Natural killer cell (primary cell): ENCODE measurements around the gene RAB27B. TPM values are rescaled to one million over a fixed set of nuclear protein-coding genes. Genes with fewer than 3 reads are reported as not detected.
"Not testable (repeated sequence)": the region's sequence is repeated elsewhere in the genome, so short reads cannot be mapped to it uniquely, and the experiment has no call there.

ENCODE experiments used
- ATAC-seq, 3 donors: fragments of 150-1000 bp in 2 of 3; fragments of 200-7000 bp in 1 of 3; cut with Tn5 transposase; 1 replicate in 1 of 3; 2 replicates in 2 of 3; pipeline ENCODE4 v1.10.0; 2021; ENCODE audit warnings: mild to moderate bottlenecking in 2 of 3, moderate library complexity in 2 of 3
- DNase-seq, 2 donors: peaks; one replicate each; pipeline versions ENCODE4 v3.0.0 to v3.0.0-alpha.2; 2013 to 2021; ENCODE audit warnings: mixed read lengths in 1 of 2
- H3K27ac ChIP-seq: one replicate; pipeline ENCODE4 v1.5.1; 2013; ENCODE audit warnings: mild to moderate bottlenecking, low read length
- H3K27me3 ChIP-seq: one replicate; pipeline ENCODE4 v1.6.1; 2013; ENCODE audit warnings: low read length; ENCODE audit not compliant: control insufficient read depth, insufficient read depth
- H3K36me3 ChIP-seq: one replicate; pipeline ENCODE4 v1.6.1; 2013; ENCODE audit warnings: low read length; ENCODE audit not compliant: control insufficient read depth, insufficient read depth
- H3K4me1 ChIP-seq: one replicate; pipeline ENCODE4 v1.6.1; 2013; ENCODE audit warnings: low read length; ENCODE audit not compliant: control insufficient read depth, insufficient read depth
- H3K4me3 ChIP-seq: one replicate; pipeline ENCODE4 v1.5.1; 2013; ENCODE audit warnings: low read length
- H3K9me3 ChIP-seq: one replicate; pipeline ENCODE4 v1.6.1; 2013; ENCODE audit warnings: low read length; ENCODE audit not compliant: control insufficient read depth, insufficient read depth
- H3K27ac Mint-ChIP-seq, 2 donors: one replicate each; pipeline ENCODE4 v1.8.0; 2022; ENCODE audit warnings: mild to moderate bottlenecking in 2 of 2, mixed read lengths in 2 of 2, moderate library complexity in 1 of 2
- H3K27me3 Mint-ChIP-seq, 2 donors: one replicate each; pipeline ENCODE4 v1.8.0; 2022; ENCODE audit warnings: low read depth in 2 of 2, mixed read lengths in 2 of 2
- H3K36me3 Mint-ChIP-seq: one replicate; pipeline ENCODE4 v1.8.0; 2022; ENCODE audit warnings: mixed read lengths
- H3K4me1 Mint-ChIP-seq, 2 donors: one replicate each; pipeline ENCODE4 v1.8.0; 2022; ENCODE audit warnings: mixed read lengths in 2 of 2
- H3K4me3 Mint-ChIP-seq: one replicate; pipeline ENCODE4 v1.8.0; 2022; ENCODE audit warnings: mild to moderate bottlenecking, moderate library complexity, mixed read lengths
- H3K9me3 Mint-ChIP-seq, 2 donors: one replicate each; pipeline ENCODE4 v1.8.0; 2022; ENCODE audit warnings: mixed read lengths in 2 of 2
- WGBS: methylation state at CpG from one replicate; pipeline ENCODE4 v1.1.7; 2013; ENCODE audit warnings: missing lambda C conversion rate; ENCODE audit not compliant: insufficient coverage; 5-methylcytosine and 5-hydroxymethylcytosine counted together
- intact Hi-C: fragments of 100-400 bp; cut with micrococcal nuclease; formaldehyde crosslinking; loops from one replicate; pipeline ENCODE4 v1.14.2; 2022
- total RNA-seq, 4 donors: library from RNA; stranded (reverse); fragments of 120-200 nt in 1 of 4; gene quantifications; one replicate each; pipeline versions ENCODE4 v1.2.3 to v1.2.4, GENCODE V29; 2013 to 2022
- TF ChIP-seq, protein P1 (sequence below): fragments of 200-600 bp; IDR thresholded peaks from one replicate; pipeline ENCODE4 v1.8.0; 2022; ENCODE audit warnings: antibody characterized with exemption

RAB27B gene
- total RNA-seq, 3 donors from 2014 or later (not counting 1 experiment from before 2014, with no cell fraction given) = 23.0 to 25.7 (median 24.0) TPM

DNA sequence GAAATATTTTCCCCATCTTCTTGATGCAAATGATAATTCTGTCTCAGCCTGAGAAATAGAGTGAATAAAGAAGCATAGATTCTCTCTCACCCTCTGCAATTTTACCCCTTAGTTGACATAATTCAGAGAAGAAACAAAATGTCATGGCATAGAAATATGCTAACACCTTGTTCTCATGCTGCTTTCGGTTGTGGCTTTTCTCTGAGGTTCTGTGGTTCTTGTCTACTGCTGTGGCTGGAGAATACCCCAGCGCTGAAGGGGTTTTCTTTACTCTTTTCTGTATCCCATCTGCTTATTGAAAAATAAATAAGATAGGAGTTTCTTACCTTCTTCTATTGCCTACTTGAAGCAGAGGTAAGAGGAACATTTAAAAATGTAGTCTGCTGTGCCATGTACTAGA lies 15.4 kb upstream of the RAB27B start:
- Histone ChIP-seq H3K27me3 (peaks cover 2% of the 10 kb centered on the region), H3K4me3 (no peak overlapping the region), H3K27ac (no peak overlapping the region), H3K9me3 (no peaks in the 10 kb centered on the region), H3K36me3 (no peaks in the 10 kb centered on the region), H3K4me1 (peaks cover 4% of the 10 kb centered on the region)
- Mint-ChIP-seq H3K36me3 (no peaks in the 10 kb centered on the region), H3K4me3 (peak overlapping the region; percentile 25), H3K9me3 (no peaks in the 10 kb centered on the region), H3K27me3 (no peaks in the 10 kb centered on the region), H3K4me1 (peaks cover 24% of the 10 kb centered on the region in 2 donors), H3K27ac (peak overlapping the region; percentile 45 to 70)
- intact Hi-C loops = no loop called here
- ATAC-seq (peak; percentile 79 to 99 (median 91)), DNase-seq (peak in 1 of 2 donors; percentile 52)
- 0% methylated on average over 1 of the region's 2 CpGs for WGBS
- TF ChIP-seq, protein P1, sequence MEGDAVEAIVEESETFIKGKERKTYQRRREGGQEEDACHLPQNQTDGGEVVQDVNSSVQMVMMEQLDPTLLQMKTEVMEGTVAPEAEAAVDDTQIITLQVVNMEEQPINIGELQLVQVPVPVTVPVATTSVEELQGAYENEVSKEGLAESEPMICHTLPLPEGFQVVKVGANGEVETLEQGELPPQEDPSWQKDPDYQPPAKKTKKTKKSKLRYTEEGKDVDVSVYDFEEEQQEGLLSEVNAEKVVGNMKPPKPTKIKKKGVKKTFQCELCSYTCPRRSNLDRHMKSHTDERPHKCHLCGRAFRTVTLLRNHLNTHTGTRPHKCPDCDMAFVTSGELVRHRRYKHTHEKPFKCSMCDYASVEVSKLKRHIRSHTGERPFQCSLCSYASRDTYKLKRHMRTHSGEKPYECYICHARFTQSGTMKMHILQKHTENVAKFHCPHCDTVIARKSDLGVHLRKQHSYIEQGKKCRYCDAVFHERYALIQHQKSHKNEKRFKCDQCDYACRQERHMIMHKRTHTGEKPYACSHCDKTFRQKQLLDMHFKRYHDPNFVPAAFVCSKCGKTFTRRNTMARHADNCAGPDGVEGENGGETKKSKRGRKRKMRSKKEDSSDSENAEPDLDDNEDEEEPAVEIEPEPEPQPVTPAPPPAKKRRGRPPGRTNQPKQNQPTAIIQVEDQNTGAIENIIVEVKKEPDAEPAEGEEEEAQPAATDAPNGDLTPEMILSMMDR = no peak

DNA sequence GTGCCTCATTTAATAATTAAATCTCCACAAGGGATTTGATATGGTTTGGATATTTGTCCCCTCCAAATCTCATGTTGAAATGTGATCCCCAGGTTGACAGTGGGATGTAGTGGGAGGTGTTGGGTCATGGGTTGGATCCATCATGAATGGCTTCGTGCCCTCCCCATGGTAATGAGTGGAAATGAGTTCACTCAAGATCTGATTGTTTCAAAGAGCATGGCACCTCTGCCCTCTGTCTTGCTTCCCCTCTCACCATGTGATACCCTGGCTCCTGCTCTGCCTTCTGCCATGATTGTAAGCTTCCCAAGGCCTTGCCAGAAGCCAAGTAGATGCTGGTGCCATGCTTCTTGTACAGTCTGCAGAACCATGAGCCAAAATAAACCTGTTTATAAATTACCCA lies 15.0 kb upstream of the RAB27B start:
- H3K4me1 ChIP-seq = peaks cover 4% of the 10 kb centered on the region
- H3K27me3 ChIP-seq = peaks cover 2% of the 10 kb centered on the region
- Mint-ChIP-seq H3K9me3 (no peaks in the 10 kb centered on the region), H3K4me3 (peak overlapping the region; percentile 75), H3K27me3 (peaks cover 0 to 1% of the 10 kb centered on the region in 2 donors), H3K36me3 (no peaks in the 10 kb centered on the region), H3K4me1 (peaks cover 24% of the 10 kb centered on the region in 2 donors), H3K27ac (peak overlapping the region; percentile 45 to 70)
- H3K36me3 ChIP-seq = no peaks in the 10 kb centered on the region
- peak in 2 of 3 donors; percentile 22 to 52 for ATAC-seq
- H3K9me3 ChIP-seq = no peaks in the 10 kb centered on the region
- DNase-seq = no peak
- 70% methylated on average over 1 of the region's 1 CpG for WGBS
- no peak overlapping the region for H3K4me3 ChIP-seq
- intact Hi-C loops = no loop called here
- TF ChIP-seq, protein P1 = no peak
- no peak overlapping the region for H3K27ac ChIP-seq

DNA sequence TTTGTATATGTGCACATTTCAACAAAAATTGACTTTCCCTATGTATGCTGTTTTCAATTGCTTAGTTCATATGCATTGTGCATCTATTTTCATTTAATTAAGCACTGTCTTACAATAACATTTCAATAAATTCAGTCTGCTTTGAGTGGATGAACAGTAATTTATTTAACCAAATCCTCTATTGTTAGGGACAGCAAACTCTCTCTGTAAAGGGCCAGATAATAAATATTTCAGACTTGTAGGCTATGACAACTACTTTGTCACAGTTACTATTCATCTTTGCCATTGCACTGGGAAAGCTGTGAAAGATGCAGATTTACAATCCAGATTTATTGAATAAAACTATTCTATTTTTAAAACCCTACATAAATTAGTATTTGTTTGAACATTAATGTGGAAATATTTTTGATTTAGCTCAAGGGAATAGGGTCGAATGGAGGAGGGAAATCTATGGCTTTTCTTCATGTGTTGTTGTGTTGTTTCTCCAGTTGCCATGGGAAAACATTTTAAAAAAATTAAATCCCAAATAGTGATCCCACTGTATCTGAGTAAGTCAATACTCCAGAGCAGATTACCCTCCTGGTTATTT lies 14.2 kb upstream of the RAB27B start:
- H3K27me3 ChIP-seq = peaks cover 2% of the 10 kb centered on the region
- TF ChIP-seq, protein P1 = no peak
- no CpG with 5 or more reads among the region's 1 CpG for WGBS
- no peak overlapping the region for H3K27ac ChIP-seq
- Mint-ChIP-seq H3K4me1 (peaks cover 24% of the 10 kb centered on the region in 2 donors), H3K4me3 (no peak overlapping the region), H3K9me3 (no peaks in the 10 kb centered on the region), H3K36me3 (no peaks in the 10 kb centered on the region), H3K27ac (no peak overlapping the region), H3K27me3 (peaks cover 0 to 2% of the 10 kb centered on the region in 2 donors)
- H3K9me3 ChIP-seq = no peaks in the 10 kb centered on the region
- peaks cover 4% of the 10 kb centered on the region for H3K4me1 ChIP-seq
- ATAC-seq = no peak
- H3K4me3 ChIP-seq = no peak overlapping the region
- no peak for DNase-seq
- intact Hi-C loops = no loop called here
- H3K36me3 ChIP-seq = no peaks in the 10 kb centered on the region

DNA sequence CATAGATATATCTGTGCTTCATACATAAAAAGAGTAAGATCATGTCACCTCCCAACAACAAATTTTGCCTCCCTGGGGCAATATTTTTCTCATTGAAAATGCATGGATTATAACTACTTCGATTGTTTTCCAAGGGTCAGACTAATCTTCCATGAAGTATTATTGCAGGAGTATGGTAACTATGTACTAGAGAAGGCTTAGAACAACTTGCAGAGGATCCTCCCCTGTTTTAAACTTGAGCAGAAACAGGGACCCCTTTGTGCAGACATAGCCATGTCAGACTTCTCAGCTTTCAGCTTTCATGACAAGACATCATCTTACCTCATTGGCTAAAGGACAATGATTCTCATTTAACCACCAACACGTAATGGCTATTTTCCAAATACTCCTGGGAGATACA lies 13.2 kb upstream of the RAB27B start:
- H3K36me3 Mint-ChIP-seq = no peaks in the 10 kb centered on the region
- TF ChIP-seq, protein P1 = no peak

DNA sequence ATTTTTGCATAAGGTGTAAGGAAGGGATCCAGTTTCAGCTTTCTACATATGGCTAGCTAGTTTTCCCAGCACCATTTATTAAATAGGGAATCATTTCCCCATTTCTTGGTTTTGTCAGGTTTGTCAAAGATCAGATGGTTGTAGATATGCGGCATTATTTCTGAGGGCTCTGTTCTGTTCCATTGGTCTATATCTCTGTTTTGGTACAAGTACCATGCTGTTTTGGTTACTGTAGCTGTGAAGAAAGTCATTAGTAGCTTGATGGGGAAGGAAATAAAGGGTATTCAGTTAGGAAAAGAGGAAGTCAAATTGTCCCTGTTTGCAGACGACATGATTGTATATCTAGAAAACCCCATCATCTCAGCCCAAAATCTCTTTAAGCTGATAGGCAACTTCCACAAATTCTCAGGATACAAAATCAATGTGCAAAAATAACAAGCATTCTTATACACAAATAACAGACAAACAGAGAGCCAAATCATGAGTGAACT lies 7.4 kb upstream of the RAB27B start:
- H3K4me3 ChIP-seq, ATAC-seq, intact Hi-C loops, H3K4me1 Mint-ChIP-seq, H3K9me3 Mint-ChIP-seq, H3K27ac Mint-ChIP-seq, H3K36me3 ChIP-seq, H3K27me3 Mint-ChIP-seq, H3K9me3 ChIP-seq, H3K4me3 Mint-ChIP-seq, H3K36me3 Mint-ChIP-seq, H3K27me3 ChIP-seq, H3K27ac ChIP-seq, H3K4me1 ChIP-seq, DNase-seq: not testable (repeated sequence)
- 50% methylated on average over 1 of the region's 2 CpGs for WGBS

More for the DNA sequence above, 13.2 kb upstream of the RAB27B start:
- Histone ChIP-seq H3K36me3 (no peaks in the 10 kb centered on the region), H3K9me3 (no peaks in the 10 kb centered on the region), H3K27ac (no peak overlapping the region), H3K4me3 (no peak overlapping the region), H3K27me3 (peaks cover 2% of the 10 kb centered on the region), H3K4me1 (peaks cover 4% of the 10 kb centered on the region)
- H3K27me3 Mint-ChIP-seq = peaks cover 0 to 2% of the 10 kb centered on the region in 2 donors
- intact Hi-C loops = no loop called here
- 91% methylated on average over 2 of the region's 2 CpGs for WGBS
- H3K4me3 Mint-ChIP-seq = no peak overlapping the region
- H3K27ac Mint-ChIP-seq = no peak overlapping the region
- DNase-seq (no peak), ATAC-seq (no peak)
- peaks cover 24% of the 10 kb centered on the region in 2 donors for H3K4me1 Mint-ChIP-seq
- no peaks in the 10 kb centered on the region for H3K9me3 Mint-ChIP-seq
